HCT116 (cell line): ENCODE measurements around the gene NBPF6. TPM values are rescaled to one million over a fixed set of nuclear protein-coding genes. Genes with fewer than 3 reads are reported as not detected.
"Not testable (repeated sequence)": the region's sequence is repeated elsewhere in the genome, so short reads cannot be mapped to it uniquely, and the experiment has no call there.

ENCODE experiments used
- ATAC-seq: fragments of 200-7000 bp; cut with Tn5 transposase; 2 replicates; pipeline ENCODE4 v1.9.1; 2020; ENCODE audit warnings: mild to moderate bottlenecking, moderate library complexity
- BruUV-seq: library from RNA; stranded (reverse); fragments of 400-500 nt; replicated peaks from 2 replicates; lab custom pipeline; 2021; lab: Mats Ljungman, UMichigan
- CTCF ChIA-PET: fragments of 300-600 bp; sonication (Branson Sonifier 250); formaldehyde crosslinking; loops from one replicate; lab custom pipeline; 2021; ENCODE audit warnings: antibody characterized with exemption; lab: Charles Lee
- POLR2A ChIA-PET: fragments of 300-600, 350-600 bp; sonication (Branson Sonifier 250); formaldehyde crosslinking; loops from one replicate; lab custom pipeline; 2021; ENCODE audit warnings: antibody characterized with exemption; lab: Charles Lee
- RAD21 ChIA-PET, 2 experiments: fragments of 300-600 bp; sonication (Branson Sonifier 250); formaldehyde crosslinking; loops; one replicate each; lab custom pipeline; 2023; ENCODE audit warnings: low total read pairs in 2 of 2; ENCODE audit not compliant: uncharacterized antibody in 2 of 2, unreplicated experiment in 2 of 2, low non-redundant PET in 1 of 2; lab: Charles Lee
- DNase-seq: peaks from one replicate; pipeline ENCODE4 v3.0.0-alpha.2; 2010; ENCODE audit warnings: low read depth, low spot score
- H2AFZ ChIP-seq: fragments of 200-600 bp; shearing (Covaris generic), sonication (generic); 2 replicates; pipeline ENCODE4 v1.6.1; 2017; ENCODE audit warnings: low read depth, mixed run types, mixed read lengths, antibody characterized with exemption, low read length; ENCODE audit not compliant: poor library complexity, severe bottlenecking
- H3K27ac ChIP-seq: 2 replicates; pipeline ENCODE4 v1.5.1; 2012; ENCODE audit warnings: low read depth, low read length
- H3K27me3 ChIP-seq: fragments of 200-600 bp; sonication (generic); 2 replicates; pipeline ENCODE4 v1.6.1; 2016; ENCODE audit warnings: mixed run types, low read length, mixed read lengths; ENCODE audit not compliant: insufficient read depth
- H3K36me3 ChIP-seq, 2 experiments: fragments of 200-500 bp in 1 of 2; fragments of 200-600 bp in 1 of 2; sonication (Bioruptor generic) in 1 of 2; sonication (generic) in 1 of 2; 2 replicates each; pipeline versions ENCODE4 v1.5.1 to v1.6.1; 2014 to 2016; ENCODE audit warnings: low read length in 2 of 2, inconsistent platforms in 1 of 2, mixed read lengths in 1 of 2, mixed run types in 1 of 2; ENCODE audit not compliant: insufficient read depth in 2 of 2, control insufficient read depth in 1 of 2
- H3K4me1 ChIP-seq, 2 experiments: fragments of 200-600 bp in 1 of 2; sonication (generic) in 1 of 2; 2 replicates each; pipeline versions ENCODE4 v1.5.1 to v1.6.1; 2012 to 2017; ENCODE audit warnings: low read length in 2 of 2, inconsistent platforms in 1 of 2, mild to moderate bottlenecking in 1 of 2, mixed read lengths in 1 of 2, mixed run types in 1 of 2, moderate library complexity in 1 of 2; ENCODE audit not compliant: insufficient read depth in 2 of 2, control insufficient read depth in 1 of 2
- H3K4me2 ChIP-seq: fragments of 200-600 bp; sonication (generic); 2 replicates; pipeline ENCODE4 v1.6.1; 2017; ENCODE audit warnings: mixed run types, low read length, mixed read lengths
- H3K4me3 ChIP-seq, 2 experiments: fragments of 200-600 bp in 1 of 2; sonication (generic) in 1 of 2; replicated peaks in 1 of 2; 2 replicates each; pipeline ENCODE4 v1.5.1; 2011 to 2016; ENCODE audit warnings: low read length in 2 of 2, control low read depth in 1 of 2, low read depth in 1 of 2, mild to moderate bottlenecking in 1 of 2, mixed read lengths in 1 of 2, mixed run types in 1 of 2
- H3K79me2 ChIP-seq: fragments of 200-600 bp; sonication (generic); 2 replicates; pipeline ENCODE4 v1.6.1; 2017; ENCODE audit warnings: mild to moderate bottlenecking, mixed run types, low read length, moderate library complexity, mixed read lengths; ENCODE audit not compliant: insufficient read depth
- H3K9ac ChIP-seq: fragments of 200-600 bp; sonication (generic); 2 replicates; pipeline ENCODE4 v1.6.1; 2016; ENCODE audit warnings: low read length, mixed read lengths
- H3K9me2 ChIP-seq: fragments of 200-600 bp; sonication (generic), shearing (Covaris generic); 2 replicates; pipeline ENCODE4 v1.6.1; 2017; ENCODE audit warnings: mixed run types, mild to moderate bottlenecking, moderate library complexity; ENCODE audit not compliant: insufficient read depth
- H3K9me3 ChIP-seq, 2 experiments: fragments of 200-500 bp in 1 of 2; fragments of 200-600 bp in 1 of 2; sonication (Bioruptor generic) in 1 of 2; sonication (generic) in 1 of 2; 2 replicates each; pipeline ENCODE4 v1.6.1; 2014 to 2017; ENCODE audit warnings: low read length in 2 of 2, mixed read lengths in 2 of 2, inconsistent platforms in 1 of 2, low read depth in 1 of 2, mild to moderate bottlenecking in 1 of 2, mixed run types in 1 of 2, moderate library complexity in 1 of 2; ENCODE audit not compliant: control insufficient read depth in 1 of 2, insufficient read depth in 1 of 2
- H4K20me1 ChIP-seq: fragments of 200-600 bp; sonication (generic), shearing (Covaris generic); 2 replicates; pipeline ENCODE4 v1.6.1; 2017; ENCODE audit warnings: mixed run types, mild to moderate bottlenecking, moderate library complexity; ENCODE audit not compliant: insufficient read depth
- ATF3 ChIP-seq: IDR thresholded peaks from 2 replicates; pipeline ENCODE4 v1.6.1; 2012
- FOSL1 ChIP-seq: IDR thresholded peaks from 2 replicates; pipeline ENCODE4 v1.6.1; 2012; ENCODE audit warnings: low read depth
- MAX ChIP-seq: IDR thresholded peaks from 2 replicates; pipeline ENCODE4 v1.6.1; 2012
- POLR2A ChIP-seq: IDR thresholded peaks from 2 replicates; pipeline ENCODE4 v1.7.0; 2011; ENCODE audit warnings: borderline replicate concordance; ENCODE audit not compliant: insufficient read depth, insufficient read length; ENCODE audit errors: extremely low read depth
- SIN3A ChIP-seq: IDR thresholded peaks from 2 replicates; pipeline ENCODE4 v1.6.1; 2012; ENCODE audit warnings: low read depth
- ZFX ChIP-seq: fragments of 450-650 bp; IDR thresholded peaks from 2 replicates; pipeline ENCODE4 v1.6.1; 2017
- intact Hi-C: fragments of 100-400 bp; cut with micrococcal nuclease; formaldehyde crosslinking; loops from 2 replicates; pipeline ENCODE4 v1.10.0; 2022
- total RNA-seq: library from RNA; stranded (reverse); gene quantifications from one replicate; pipeline ENCODE4 v1.2.1, GENCODE V29; 2021; ENCODE audit not compliant: unreplicated experiment

NBPF6 gene
- total RNA-seq, 1 experiment from 2014 or later: not detected

GRCh38 chr1:108470750-108471149, 20.6 kb downstream of the NBPF6 start:
- DNase-seq, H3K4me2 ChIP-seq, H3K79me2 ChIP-seq, RAD21 ChIA-PET, intact Hi-C loops, H3K9me3 ChIP-seq, H2AFZ ChIP-seq, POLR2A ChIA-PET, H3K4me3 ChIP-seq, ATAC-seq, H4K20me1 ChIP-seq, CTCF ChIA-PET, H3K9me2 ChIP-seq, H3K27me3 ChIP-seq, H3K27ac ChIP-seq, BruUV-seq, H3K9ac ChIP-seq, H3K4me1 ChIP-seq, H3K36me3 ChIP-seq: not testable (repeated sequence)

- POLR2A ChIA-PET, H3K36me3 ChIP-seq, H3K79me2 ChIP-seq, CTCF ChIA-PET, H3K4me3 ChIP-seq, ATAC-seq, H3K9me2 ChIP-seq, DNase-seq, BruUV-seq, H3K4me2 ChIP-seq, H3K4me1 ChIP-seq, RAD21 ChIA-PET, H3K27me3 ChIP-seq, H3K9ac ChIP-seq, H2AFZ ChIP-seq, H3K27ac ChIP-seq, intact Hi-C loops, H4K20me1 ChIP-seq, H3K9me3 ChIP-seq: not testable (repeated sequence)
Measured at GRCh38 chr1:108474516-108474915, 24.4 kb downstream of the NBPF6 start.

- ATAC-seq: no peak
- H3K4me2 ChIP-seq: no peak overlapping the region
- no peaks in the 10 kb centered on the region for H4K20me1 ChIP-seq
- CTCF ChIA-PET: no interaction called here
- no peak overlapping the region for H3K9ac ChIP-seq
- no peaks in the 10 kb centered on the region for H3K27me3 ChIP-seq
- no peaks in the 10 kb centered on the region for H3K9me3 ChIP-seq
- no peak for TF ChIP-seq ZFX
- no peak for TF ChIP-seq FOSL1
- no peak for TF ChIP-seq ATF3
- TF ChIP-seq SIN3A: no peak
- TF ChIP-seq MAX: no peak
- TF ChIP-seq POLR2A: no peak
- TF ChIP-seq, all 23 proteins: peak for 0
- Histone ChIP-seq H3K4me3 (no peak overlapping the region), H3K36me3 (no peaks in the 10 kb centered on the region), H3K9me2 (no peaks in the 10 kb centered on the region), H3K79me2 (no peaks in the 10 kb centered on the region), H3K27ac (no peak overlapping the region), H3K4me1 (no peaks in the 10 kb centered on the region), H2AFZ (no peak overlapping the region)
- BruUV-seq: no TSS peak
- ChIA-PET RAD21 (no interaction called here), POLR2A (no interaction called here)
- no peak for DNase-seq
- intact Hi-C loops: no loop called here
Measured at GRCh38 chr1:108478429-108479015, 28.4 kb downstream of the NBPF6 start.
